GM12892 (cell line): ENCODE results near the gene SLC66A2.

Experiments used
- POLR2A ChIP-seq: IDR thresholded peaks from 2 replicates; pipeline ENCODE4 v1.6.1; 2011; ENCODE audit warnings: low read depth, low read length, control low read depth
- POLR2AphosphoS5 ChIP-seq: IDR thresholded peaks from 2 replicates; pipeline ENCODE4 v1.6.1; 2011; ENCODE audit warnings: low read depth, low read length, control low read depth
- TAF1 ChIP-seq: IDR thresholded peaks from 2 replicates; pipeline ENCODE4 v1.6.1; 2011; ENCODE audit warnings: low read depth, mild to moderate bottlenecking, control low read depth, low read length, borderline replicate concordance

DNA sequence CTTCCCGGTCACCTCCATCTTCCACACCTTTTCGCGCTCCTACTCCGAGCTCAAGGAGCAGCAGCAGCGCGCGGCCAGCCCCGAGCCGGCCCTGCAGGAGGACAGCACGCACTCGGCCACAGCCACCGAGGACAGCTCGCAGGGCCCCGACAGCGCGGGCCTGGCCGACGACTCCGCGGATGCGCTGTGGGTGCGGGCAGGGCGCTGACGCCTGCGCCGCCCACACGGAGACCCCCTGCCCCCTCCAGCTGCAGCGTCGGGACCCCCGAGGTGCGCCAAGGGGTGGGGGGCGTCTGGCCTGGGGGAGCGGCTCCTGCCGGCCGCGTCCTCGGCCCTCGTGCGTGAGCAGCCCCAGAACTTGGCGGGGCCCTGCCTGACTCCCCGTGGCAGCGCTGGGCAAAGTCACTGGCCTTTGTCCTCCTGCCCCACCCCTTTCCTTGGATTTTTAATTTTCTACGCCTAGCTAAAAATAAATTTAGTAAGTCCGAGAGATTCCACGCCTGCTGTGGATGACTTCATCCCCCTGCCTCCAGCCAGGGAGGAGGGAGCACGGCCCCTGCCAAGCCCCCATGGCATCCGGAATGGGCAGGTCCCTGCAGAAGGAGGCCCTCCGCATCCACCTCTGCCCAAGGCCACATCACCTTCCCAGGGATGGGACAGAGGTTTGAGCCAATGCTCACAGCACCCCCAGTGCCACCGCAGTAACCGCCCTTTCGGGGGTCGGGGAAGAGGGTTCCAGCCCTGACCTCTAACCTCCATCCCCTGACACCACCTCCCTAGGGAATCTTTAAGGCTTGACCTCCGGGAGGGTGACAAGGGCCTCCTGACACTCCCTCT, 51.6 kb downstream of the SLC66A2 start:
- TF ChIP-seq POLR2A (no peak), TAF1 (no peak), POLR2AphosphoS5 (no peak)
